ENCODE results near the gene CLEC2B. TPM values are rescaled to one million over a fixed set of nuclear protein-coding genes. Genes with fewer than 3 reads are reported as not detected.
A peak's percentile ranks its signal among the peaks of the same experiment; 100 is the strongest.

CLEC2B gene
- total RNA-seq, 2 experiments from 2014 or later, result 53.7 to 61.4 TPM

DNA sequence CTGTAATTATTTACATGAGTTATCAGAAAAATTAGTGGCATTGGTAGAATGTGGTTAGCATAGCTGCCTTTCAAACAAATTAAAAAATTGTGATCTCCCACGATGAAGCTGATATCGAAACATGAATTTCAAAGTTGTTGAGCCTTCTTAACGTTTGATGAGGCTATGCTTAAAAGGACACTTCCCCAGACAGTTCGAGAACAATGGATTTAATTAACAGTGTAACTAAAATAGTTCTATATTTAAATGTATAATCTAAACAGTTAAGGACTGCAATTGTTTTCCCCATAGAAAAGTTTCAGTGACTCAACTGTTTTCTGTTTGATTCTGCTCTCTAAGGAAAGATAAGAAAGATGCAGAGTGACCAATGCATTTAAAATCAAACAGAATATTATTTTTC is 1.6 kb downstream of the CLEC2B start:
- peaks cover 35% of the 10 kb centered on the region for H3K36me3 Mint-ChIP-seq (ENCODE audit: low read depth)
- no peak for DNase-seq
- no peaks in the 10 kb centered on the region for H3K27me3 Mint-ChIP-seq
- CTCF ChIA-PET, result interaction anchor here (0.9 to 1.5 kb wide), 3 partner anchors 23 to 124 kb away, joined by 3 to 8 read pairs (median 4); no protein-coding TSS in a partner anchor
- H3K9me3 Mint-ChIP-seq, result peaks cover 18% of the 10 kb centered on the region
- peak overlapping the region; percentile 85 for H3K4me3 Mint-ChIP-seq
- peak overlapping the region; percentile 92 for H3K27ac Mint-ChIP-seq
- POLR2A ChIA-PET, result interaction anchor here (0.6 to 1.8 kb wide), 5 partner anchors 39 to 198 kb away, joined by 3 to 11 read pairs (median 7); partner anchors contain the start of gene CD69
- peaks cover 41% of the 10 kb centered on the region for H3K4me1 Mint-ChIP-seq

DNA sequence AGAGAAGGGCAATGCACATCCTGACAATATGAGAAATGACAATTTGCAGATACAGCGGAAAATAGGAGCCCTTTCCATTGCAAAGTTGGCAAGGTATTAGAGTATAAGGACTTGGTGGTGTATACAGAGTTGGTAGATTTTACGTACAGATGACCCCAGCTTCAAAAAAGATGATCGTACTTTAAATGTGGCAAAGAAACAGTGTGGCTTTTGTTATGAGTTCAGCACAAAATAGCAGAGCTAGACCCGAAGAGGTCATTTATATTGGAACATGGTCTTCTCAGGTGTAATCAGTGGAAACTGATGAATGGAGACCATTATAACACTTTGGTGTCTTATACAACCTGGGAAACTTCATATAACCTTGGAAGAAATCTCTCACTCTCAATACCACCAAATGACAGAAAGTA is 2.3 kb downstream of the CLEC2B start:
- Mint-ChIP-seq H3K36me3 (ENCODE audit: low read depth) (peaks cover 40% of the 10 kb centered on the region), H3K4me1 (peaks cover 40% of the 10 kb centered on the region), H3K27ac (peak overlapping the region; percentile 92), H3K9me3 (peaks cover 20% of the 10 kb centered on the region), H3K27me3 (no peaks in the 10 kb centered on the region), H3K4me3 (peak overlapping the region; percentile 85)
- POLR2A ChIA-PET, result interaction anchor here (0.6 to 1.8 kb wide), 7 partner anchors 106 to 198 kb away, joined by 3 to 11 read pairs (median 7); partner anchors contain the start of gene CD69
- CTCF ChIA-PET, result interaction anchor here (0.9 to 1.0 kb wide), 2 partner anchors 23 to 124 kb away, joined by 3 to 4 read pairs; no protein-coding TSS in a partner anchor
- no peak for DNase-seq

DNA sequence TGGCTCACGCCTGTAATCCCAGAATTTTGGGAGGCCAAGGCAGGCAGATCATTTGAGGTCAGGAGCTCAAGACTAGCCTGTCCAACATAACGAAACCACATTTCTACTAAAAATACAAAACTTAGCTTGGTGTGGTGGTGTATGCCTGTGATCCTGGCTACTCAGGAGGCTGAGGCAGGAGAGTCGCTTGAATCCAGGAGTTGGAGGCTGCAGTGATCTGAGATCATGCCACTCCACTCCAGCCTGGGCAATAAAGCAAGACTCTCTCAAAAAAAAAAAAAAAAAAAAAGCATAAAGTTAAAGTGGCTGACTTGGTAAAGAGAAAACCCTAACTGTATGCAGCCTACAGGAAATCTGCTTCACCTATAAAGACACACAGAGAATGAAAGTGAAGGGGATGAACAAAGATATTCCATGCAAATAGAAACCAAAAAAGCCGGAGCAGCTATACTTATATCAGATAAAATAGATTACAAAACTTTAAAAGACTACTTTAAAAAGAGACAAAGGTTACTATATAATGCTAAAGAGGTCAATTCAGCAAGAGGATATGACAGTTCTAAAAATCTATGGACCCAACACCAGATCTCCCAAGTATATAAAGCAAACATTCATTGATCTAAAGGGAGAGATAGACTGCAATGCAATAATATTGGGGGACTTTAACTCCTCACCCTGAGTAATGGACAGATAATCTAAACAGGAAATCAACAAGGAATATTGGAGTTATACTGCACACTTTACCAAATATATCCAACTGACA is 4.1 kb downstream of the CLEC2B start:
- DNase-seq, result no peak
- H3K9me3 Mint-ChIP-seq, result peaks cover 24% of the 10 kb centered on the region
- peaks cover 38% of the 10 kb centered on the region for H3K4me1 Mint-ChIP-seq
- ChIA-PET CTCF (interaction anchor here (1.0 kb wide), 1 partner anchor 55 kb away, joined by 3 read pairs; no protein-coding TSS in a partner anchor), POLR2A (interaction anchor here (1.4 to 2.3 kb wide), 3 partner anchors 68 to 106 kb away, joined by 5 to 8 read pairs (median 7); partner anchors contain the start of gene CD69)
- H3K4me3 Mint-ChIP-seq, result peak overlapping the region; percentile 85
- H3K27me3 Mint-ChIP-seq, result no peaks in the 10 kb centered on the region
- peak overlapping the region; percentile 90 for H3K27ac Mint-ChIP-seq
- peaks cover 48% of the 10 kb centered on the region for H3K36me3 Mint-ChIP-seq (ENCODE audit: low read depth)

DNA sequence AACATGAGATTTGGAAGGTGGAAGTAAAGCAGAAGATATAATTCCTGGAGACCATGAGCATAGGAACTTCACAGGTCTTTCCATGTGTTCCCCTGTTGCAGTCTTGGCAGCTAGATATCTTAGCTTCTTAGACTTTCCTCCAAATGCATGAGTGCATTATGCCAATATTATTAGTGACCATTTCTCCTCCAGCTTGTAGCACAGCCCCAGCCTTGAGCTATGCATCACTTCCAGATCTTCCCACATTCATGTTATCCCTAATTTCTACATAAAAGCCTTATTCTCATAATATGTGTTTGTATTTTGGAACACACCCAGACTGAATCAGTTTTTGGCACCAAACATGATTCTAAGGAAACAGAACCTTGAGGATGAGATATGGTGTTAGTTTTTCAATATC is 11.0 kb downstream of the CLEC2B start:
- Mint-ChIP-seq H3K36me3 (ENCODE audit: low read depth) (peaks cover 77% of the 10 kb centered on the region), H3K4me3 (no peak overlapping the region), H3K4me1 (peaks cover 28% of the 10 kb centered on the region), H3K9me3 (peaks cover 12% of the 10 kb centered on the region), H3K27me3 (no peaks in the 10 kb centered on the region), H3K27ac (no peak overlapping the region)
- no peak for DNase-seq
- ChIA-PET CTCF (interaction anchor here (1.0 kb wide), 1 partner anchor 11 kb away, joined by 3 read pairs; the partner anchor contains the start of gene CLEC2B), POLR2A (no interaction called here)

DNA sequence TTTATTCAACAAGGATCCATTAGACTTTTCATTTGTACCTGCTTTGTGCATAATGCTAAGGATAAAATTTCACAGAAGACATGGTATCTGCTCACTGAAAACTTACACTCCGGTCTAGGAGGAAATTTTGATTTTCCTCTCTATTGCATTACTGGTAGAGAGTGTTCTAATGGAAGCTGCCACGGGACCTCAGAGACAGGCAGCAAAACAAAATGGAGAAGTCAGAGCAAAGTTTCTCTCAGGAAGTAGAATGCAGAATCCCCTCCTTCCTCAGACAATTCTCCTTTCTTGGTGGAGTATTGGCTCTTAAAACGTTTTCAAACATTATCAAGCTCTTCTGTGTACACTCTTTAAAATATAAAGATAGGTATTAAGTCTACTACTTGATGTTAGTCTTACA is 12.3 kb downstream of the CLEC2B start:
- Mint-ChIP-seq H3K9me3 (peaks cover 4% of the 10 kb centered on the region), H3K36me3 (ENCODE audit: low read depth) (peaks cover 77% of the 10 kb centered on the region), H3K27ac (no peak overlapping the region), H3K4me1 (peaks cover 24% of the 10 kb centered on the region), H3K27me3 (no peaks in the 10 kb centered on the region), H3K4me3 (no peak overlapping the region)
- no peak for DNase-seq
- ChIA-PET CTCF (no interaction called here), POLR2A (no interaction called here)

DNA sequence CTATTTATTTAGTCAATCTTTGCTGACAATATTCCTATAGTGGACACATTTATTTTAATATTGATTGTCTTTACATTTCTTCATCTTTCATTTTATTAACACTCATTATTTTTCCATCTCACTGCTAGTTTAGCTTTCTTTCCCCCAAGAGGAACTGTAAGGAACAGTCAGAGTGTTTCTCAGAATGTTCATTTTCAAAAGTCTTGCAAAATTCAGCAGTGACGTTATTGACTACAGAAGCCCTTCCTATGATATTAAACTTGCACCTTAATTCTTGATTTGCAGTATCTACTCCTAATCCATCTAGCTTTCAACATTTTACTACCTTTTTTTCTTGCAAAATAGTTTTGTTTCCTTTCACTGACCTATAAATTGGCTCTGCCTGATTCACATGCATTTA is 13.0 kb downstream of the CLEC2B start:
- CTCF ChIA-PET, result no interaction called here
- no peaks in the 10 kb centered on the region for H3K27me3 Mint-ChIP-seq

DNA sequence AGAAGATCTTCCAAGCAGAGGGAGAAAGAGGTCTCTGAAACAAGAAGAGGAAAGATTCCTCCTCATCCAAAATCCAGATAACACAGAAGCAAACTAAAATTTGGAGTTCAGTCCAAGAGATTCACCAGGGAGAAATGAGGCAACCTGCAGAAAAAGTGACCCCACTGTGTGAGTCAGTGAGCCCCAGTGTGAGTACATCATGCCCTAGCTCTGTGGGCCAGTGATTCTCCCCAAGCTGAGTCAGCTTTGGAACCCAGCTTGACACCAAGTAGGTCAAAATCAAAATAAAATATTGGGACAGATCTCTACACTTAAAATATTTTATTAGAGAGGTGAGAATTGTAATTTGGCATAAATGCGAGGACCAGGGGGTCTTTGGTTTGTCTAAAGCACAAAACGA is 17.2 kb downstream of the CLEC2B start:
- POLR2A ChIA-PET, result interaction anchor here (1.1 kb wide), 1 partner anchor 109 kb away, joined by 3 read pairs; no protein-coding TSS in a partner anchor
- peaks cover 6% of the 10 kb centered on the region for H3K9me3 Mint-ChIP-seq
- no peak overlapping the region for H3K4me3 Mint-ChIP-seq
- H3K36me3 Mint-ChIP-seq (ENCODE audit: low read depth), result peaks cover 76% of the 10 kb centered on the region
- CTCF ChIA-PET, result interaction anchor here (0.6 to 0.9 kb wide), 4 partner anchors 16 to 363 kb away, joined by 3 to 4 read pairs (median 4); no protein-coding TSS in a partner anchor
- peaks cover 10% of the 10 kb centered on the region for H3K4me1 Mint-ChIP-seq
- no peak overlapping the region for H3K27ac Mint-ChIP-seq
- peaks cover 7% of the 10 kb centered on the region for H3K27me3 Mint-ChIP-seq
- no peak for DNase-seq

More for the DNA sequence above, 13.0 kb downstream of the CLEC2B start:
- H3K27ac Mint-ChIP-seq, result no peak overlapping the region
- DNase-seq, result no peak
- H3K9me3 Mint-ChIP-seq, result peaks cover 3% of the 10 kb centered on the region
- H3K36me3 Mint-ChIP-seq (ENCODE audit: low read depth), result peaks cover 80% of the 10 kb centered on the region
- POLR2A ChIA-PET, result no interaction called here
- H3K4me3 Mint-ChIP-seq, result no peak overlapping the region
- peaks cover 20% of the 10 kb centered on the region for H3K4me1 Mint-ChIP-seq

DNA sequence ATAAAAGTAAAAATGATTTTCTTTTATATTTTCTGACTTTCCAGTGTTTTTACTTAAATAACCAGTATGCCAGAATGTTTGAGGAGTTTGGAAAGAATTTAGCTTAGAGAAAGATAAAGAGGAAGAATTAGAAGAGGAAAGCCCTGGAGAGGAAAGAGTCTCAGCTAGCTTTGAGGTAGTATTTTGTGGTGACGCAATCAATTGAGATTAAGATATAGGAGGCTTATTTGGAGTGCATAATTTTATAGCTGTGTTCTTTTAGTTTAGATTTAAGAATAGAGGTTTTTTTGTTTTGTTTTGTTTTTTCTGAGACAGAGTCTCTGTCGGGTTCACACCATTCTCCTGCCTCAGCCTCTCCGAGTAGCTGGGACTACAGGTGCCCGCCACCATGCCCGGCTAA is 18.1 kb downstream of the CLEC2B start:
- Mint-ChIP-seq H3K27me3 (peaks cover 16% of the 10 kb centered on the region), H3K36me3 (ENCODE audit: low read depth) (peaks cover 68% of the 10 kb centered on the region), H3K4me1 (peaks cover 10% of the 10 kb centered on the region), H3K27ac (no peak overlapping the region), H3K4me3 (no peak overlapping the region), H3K9me3 (peaks cover 15% of the 10 kb centered on the region)
- POLR2A ChIA-PET, result no interaction called here
- CTCF ChIA-PET, result interaction anchor here (1.0 kb wide), 1 partner anchor 37 kb away, joined by 4 read pairs; no protein-coding TSS in a partner anchor
- DNase-seq, result no peak

DNA sequence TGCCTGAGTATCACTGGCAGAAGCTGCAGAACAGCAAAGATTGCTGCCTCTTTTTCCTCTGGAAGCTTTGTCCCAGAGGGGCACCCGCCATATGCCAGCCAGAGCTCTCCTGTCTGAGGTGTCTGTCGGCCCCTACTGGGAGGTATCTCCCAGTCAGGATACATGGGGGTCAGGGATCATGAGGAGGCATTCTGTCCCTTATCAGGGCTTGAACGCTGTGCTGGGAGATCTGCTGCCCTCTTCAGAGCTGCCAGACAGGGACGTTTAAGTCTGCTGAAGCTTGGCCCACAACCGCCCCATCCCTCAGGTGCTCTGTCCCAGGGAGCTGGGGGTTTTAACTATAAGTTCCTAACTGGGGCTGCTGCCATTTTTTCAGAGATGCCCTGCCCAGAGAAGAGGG is 20.3 kb downstream of the CLEC2B start:
- H3K9me3 Mint-ChIP-seq, result peaks cover 15% of the 10 kb centered on the region
- peaks cover 48% of the 10 kb centered on the region for H3K36me3 Mint-ChIP-seq (ENCODE audit: low read depth)
- DNase-seq, result no peak
- peaks cover 29% of the 10 kb centered on the region for H3K27me3 Mint-ChIP-seq
- peaks cover 7% of the 10 kb centered on the region for H3K4me1 Mint-ChIP-seq
- POLR2A ChIA-PET, result no interaction called here
- H3K4me3 Mint-ChIP-seq, result no peak overlapping the region
- CTCF ChIA-PET, result no interaction called here
- H3K27ac Mint-ChIP-seq, result no peak overlapping the region

DNA sequence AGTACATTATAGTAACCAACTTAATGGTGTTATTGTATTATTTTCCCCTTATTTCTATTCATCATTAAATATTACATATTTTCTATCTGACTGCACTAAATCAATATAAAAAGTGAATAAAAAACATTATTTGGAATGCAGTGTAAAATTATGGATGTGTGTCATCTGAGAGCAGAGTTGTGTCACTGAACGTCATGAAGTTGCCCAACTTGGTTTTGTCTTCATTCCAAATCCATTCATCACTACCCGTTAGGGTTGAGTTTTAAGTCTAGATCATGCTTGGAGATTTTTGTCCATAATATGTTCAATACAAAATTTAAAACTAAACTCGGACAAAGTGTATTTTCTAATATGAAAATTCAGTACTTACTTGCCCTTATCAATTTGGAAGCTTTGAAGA is 25.7 kb downstream of the CLEC2B start:
- POLR2A ChIA-PET, result no interaction called here
- DNase-seq, result no peak
- CTCF ChIA-PET, result interaction anchor here (1.2 kb wide), 1 partner anchor 29 kb away, joined by 3 read pairs; no protein-coding TSS in a partner anchor
- peaks cover 15% of the 10 kb centered on the region for H3K9me3 Mint-ChIP-seq
- H3K36me3 Mint-ChIP-seq (ENCODE audit: low read depth), result peaks cover 5% of the 10 kb centered on the region
- no peaks in the 10 kb centered on the region for H3K4me1 Mint-ChIP-seq
- peaks cover 34% of the 10 kb centered on the region for H3K27me3 Mint-ChIP-seq
- H3K4me3 Mint-ChIP-seq, result no peak overlapping the region
- no peak overlapping the region for H3K27ac Mint-ChIP-seq

DNA sequence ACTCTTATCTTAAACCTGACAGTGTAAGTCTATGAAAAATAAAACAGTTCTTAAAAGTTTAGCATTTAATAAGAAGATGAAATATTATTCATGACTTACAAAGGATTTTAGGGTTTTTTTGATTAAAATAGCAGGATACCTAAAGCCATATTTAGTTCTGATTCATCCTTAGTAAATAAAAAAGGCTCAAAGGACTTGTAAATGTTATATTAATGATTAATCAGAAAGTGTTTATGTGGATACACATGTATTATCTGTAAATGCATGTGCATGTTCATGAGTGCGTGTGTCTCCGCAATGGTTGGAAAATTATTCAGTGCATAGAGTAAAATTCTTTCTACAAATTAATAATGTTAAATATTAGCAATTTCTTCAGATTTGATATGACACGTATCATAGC is 37.4 kb downstream of the CLEC2B start:
- ChIA-PET POLR2A (no interaction called here), CTCF (no interaction called here)
- no peak overlapping the region for H3K27ac Mint-ChIP-seq
- peaks cover 6% of the 10 kb centered on the region for H3K27me3 Mint-ChIP-seq
- H3K4me1 Mint-ChIP-seq, result no peaks in the 10 kb centered on the region
- H3K36me3 Mint-ChIP-seq (ENCODE audit: low read depth), result no peaks in the 10 kb centered on the region
- no peak overlapping the region for H3K4me3 Mint-ChIP-seq
- peaks cover 2% of the 10 kb centered on the region for H3K9me3 Mint-ChIP-seq
- DNase-seq, result no peak

DNA sequence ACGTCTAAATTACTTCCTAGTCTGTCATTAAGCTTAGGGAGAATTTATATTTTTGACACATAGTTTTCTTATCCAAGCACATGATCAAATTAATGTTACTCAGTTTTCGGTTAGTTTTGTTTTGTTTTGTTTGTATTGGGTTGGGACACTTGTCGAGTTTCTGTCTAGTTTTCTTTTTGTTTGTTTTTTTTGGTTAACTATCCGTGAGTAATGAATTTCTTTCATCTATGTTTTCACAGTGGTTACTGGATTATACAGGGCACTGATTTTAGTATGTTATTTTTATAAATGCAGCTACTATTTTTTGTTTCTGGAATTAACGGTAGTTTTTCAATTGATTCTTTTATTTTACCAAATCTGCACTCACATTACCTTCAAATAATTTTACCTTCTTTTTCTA is 39.2 kb downstream of the CLEC2B start:
- Mint-ChIP-seq H3K9me3 (peaks cover 4% of the 10 kb centered on the region), H3K27me3 (peaks cover 15% of the 10 kb centered on the region), H3K36me3 (ENCODE audit: low read depth) (no peaks in the 10 kb centered on the region), H3K4me1 (no peaks in the 10 kb centered on the region), H3K4me3 (no peak overlapping the region), H3K27ac (no peak overlapping the region)
- no peak for DNase-seq
- POLR2A ChIA-PET, result no interaction called here
- CTCF ChIA-PET, result interaction anchor here (1.4 to 1.5 kb wide), 2 partner anchors 16 to 22 kb away, joined by 3 to 5 read pairs; no protein-coding TSS in a partner anchor

DNA sequence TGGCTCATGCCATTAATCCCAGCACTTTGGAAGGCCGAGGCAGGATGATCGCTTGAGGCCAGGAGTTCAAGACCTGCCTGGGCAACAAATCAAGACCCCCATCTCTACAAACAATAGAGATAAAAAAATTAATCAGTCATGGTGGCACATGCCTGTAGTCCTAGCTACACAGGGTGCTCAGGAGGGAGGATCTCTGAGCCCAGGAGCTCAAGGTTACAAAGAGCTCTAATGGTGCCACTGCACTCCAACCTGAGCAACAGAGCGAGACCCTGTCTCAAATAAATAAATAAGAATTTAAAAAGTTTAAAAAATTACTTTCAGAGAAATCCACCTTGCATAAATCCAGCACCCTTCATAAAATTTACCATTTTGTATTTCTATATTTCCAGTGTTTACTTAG is 39.7 kb downstream of the CLEC2B start:
- POLR2A ChIA-PET, result no interaction called here
- CTCF ChIA-PET, result interaction anchor here (1.4 to 1.5 kb wide), 2 partner anchors 16 to 22 kb away, joined by 3 to 5 read pairs; no protein-coding TSS in a partner anchor
- no peaks in the 10 kb centered on the region for H3K4me1 Mint-ChIP-seq
- H3K9me3 Mint-ChIP-seq, result peaks cover 4% of the 10 kb centered on the region
- H3K27me3 Mint-ChIP-seq, result peaks cover 18% of the 10 kb centered on the region
- H3K27ac Mint-ChIP-seq, result no peak overlapping the region
- no peak overlapping the region for H3K4me3 Mint-ChIP-seq
- no peak for DNase-seq
- H3K36me3 Mint-ChIP-seq (ENCODE audit: low read depth), result no peaks in the 10 kb centered on the region
